HG03139 (cell line): ENCODE measurements around the gene KRT3.
"Not testable (repeated sequence)": the region's sequence is repeated elsewhere in the genome, so short reads cannot be mapped to it uniquely, and the experiment has no call there.

Source experiments
- ATAC-seq: cut with Tn5 transposase; IDR thresholded peaks from one replicate; pipeline ENCODE4 v1.9.1; 2021; ENCODE audit not compliant: unreplicated experiment

The KRT3 gene

DNA sequence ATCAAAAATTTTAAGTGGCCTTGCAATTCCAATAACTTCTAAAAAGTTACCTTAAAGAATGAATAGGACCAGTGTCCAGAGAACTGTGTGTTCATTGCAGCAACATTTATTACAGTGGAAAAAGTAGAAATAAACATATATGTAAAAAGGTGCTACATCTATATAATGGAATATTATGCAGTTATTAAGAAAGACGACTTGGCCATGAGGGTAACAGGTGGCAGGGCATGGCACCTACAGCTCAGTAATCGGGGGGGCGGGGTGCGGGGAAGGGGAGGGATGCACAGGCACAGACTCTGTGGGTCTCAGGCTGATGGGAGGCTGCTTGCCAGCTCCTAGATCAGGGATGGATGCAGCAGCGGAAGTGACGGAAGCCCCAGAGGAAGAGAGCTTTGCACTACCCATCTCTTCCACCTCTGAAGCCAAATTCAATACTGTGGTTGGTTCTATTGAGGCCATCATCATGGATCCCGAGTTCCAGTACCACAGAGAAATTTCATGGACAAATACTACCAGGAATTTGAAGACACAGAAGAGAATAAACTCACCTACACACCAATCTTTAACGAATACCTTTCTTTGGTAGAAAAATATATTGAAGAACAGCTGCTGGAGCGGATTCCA, 32.8 kb downstream of the KRT3 start:
- ATAC-seq: no peak

DNA sequence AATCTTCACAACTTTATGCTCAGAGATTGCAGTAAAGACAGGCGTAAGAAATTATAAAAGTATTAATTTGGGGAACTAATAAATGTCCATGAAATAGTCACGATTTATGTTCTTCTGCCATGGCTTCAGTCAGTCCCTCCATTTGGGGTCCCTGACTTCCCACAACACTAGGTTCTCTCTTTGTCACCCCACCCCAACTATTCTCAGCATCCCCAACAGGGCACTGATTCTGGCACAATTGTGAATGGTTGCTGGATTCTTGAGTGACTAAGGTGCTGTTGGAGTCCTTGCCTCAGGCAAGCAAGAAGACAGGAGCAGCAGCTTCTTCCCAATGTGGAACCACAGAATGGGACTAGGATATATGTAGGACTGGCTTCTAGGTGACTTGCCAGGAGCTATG, 34.1 kb downstream of the KRT3 start:
- no peak for ATAC-seq

DNA sequence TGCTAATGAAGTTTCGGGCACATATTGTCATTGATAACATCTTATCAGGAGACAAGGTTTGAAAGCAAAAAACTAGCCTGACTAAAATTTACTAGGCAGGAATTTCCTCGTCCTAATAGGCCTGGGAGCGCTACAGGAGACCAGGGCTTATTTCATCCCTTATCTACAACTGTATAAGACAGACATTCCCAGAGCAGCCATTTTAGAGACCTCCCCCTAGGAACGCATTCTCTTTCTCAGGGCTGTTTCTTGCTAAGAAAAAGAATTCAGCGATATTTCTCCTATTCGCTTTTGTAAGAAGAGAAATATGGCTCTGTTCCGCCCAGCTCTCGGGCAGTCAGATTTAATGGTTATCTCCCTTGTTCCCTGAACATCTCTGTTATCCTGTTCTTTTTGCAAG, 34.7 kb downstream of the KRT3 start:
- ATAC-seq: not testable (repeated sequence)

DNA sequence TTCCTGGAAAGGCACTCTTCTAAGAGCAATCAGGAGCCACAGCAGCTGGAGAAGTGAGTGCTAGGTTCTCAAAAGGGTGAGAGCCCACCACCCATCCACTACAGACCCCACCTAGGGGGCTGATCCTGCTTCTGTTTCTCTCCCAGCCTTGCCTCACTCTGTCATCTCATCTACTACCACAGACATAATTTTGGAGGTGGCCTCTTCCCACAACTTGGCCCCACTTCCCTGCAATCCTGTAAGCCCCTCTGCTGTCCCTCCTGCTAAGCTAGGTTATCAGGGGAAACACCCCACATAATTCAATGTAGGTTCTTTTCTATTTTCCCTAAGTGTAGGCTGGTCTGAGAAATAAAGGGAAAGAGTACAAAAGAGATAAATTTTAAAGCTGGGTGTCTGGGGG, 35.3 kb downstream of the KRT3 start:
- no peak for ATAC-seq

DNA sequence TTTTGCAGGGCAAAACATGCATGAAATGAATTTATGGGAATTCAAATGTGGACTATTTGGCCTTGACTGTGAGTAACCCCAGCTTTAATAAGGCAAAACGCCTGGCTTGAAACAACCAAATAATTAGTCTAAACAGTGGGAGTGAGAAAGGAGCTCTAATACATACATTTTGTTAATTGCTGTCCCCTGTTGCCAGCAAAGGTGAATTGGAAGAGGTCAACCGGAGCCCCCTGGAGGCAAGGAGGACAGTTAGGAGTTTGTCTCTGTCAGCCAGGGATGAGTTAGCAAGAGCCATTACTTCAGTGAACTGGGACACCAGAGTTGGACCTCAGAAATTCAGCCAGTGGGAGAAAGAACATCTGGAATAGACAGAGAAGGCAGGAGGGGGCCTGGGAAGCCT, 36.2 kb downstream of the KRT3 start:
- no peak for ATAC-seq

DNA sequence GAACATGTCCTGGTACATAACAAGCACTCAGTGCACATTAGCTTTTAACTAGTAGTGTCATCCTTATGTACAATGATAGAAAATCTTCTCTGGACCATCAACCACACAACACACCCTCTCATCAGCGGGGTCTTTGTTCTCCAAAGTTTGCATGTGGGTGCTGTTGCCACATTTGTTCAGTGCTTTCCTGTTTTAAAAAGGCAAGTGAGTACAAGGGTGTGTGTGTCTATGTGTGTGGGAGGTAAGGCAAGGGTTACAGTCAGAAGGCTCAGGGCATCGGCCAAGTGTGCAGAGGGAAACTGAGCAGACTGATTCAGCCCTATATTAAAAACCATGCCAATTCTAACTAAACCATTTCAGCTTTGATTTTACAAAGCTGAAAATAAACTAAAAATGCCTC, 36.7 kb downstream of the KRT3 start:
- no peak for ATAC-seq

DNA sequence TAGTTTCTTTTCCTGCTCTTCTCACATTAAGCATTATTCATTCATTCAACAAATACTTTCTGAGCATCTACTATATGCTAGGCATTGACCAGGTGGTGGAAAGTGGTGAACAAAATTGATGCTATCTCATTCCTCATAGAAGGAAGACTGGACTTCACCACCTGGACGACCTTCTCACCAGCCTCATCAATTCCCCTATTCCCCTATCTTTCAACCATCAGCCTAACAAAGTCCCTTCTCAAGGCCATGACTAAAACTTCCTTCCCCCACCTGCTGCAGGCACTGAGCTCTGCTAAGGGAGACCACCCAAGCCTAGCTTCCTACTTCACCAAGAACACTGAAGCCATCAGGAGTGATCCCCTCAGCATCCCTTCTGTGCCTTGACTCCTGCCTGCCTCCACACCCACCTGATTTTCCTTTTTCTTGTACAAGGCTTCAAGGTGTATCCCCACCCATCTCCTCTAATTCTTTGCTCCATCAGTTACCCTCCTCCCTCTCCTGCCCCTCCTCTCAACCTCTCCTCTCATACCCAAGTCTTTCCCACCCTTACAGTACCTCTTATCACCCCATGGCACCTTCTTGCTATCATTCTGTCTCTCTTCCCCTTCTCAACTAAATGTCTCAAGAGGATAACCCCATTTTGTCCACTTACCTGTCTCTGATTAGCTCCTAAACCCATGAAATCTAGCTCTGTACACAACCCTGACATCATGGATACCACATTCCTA, 38.3 kb downstream of the KRT3 start:
- ATAC-seq: no peak

DNA sequence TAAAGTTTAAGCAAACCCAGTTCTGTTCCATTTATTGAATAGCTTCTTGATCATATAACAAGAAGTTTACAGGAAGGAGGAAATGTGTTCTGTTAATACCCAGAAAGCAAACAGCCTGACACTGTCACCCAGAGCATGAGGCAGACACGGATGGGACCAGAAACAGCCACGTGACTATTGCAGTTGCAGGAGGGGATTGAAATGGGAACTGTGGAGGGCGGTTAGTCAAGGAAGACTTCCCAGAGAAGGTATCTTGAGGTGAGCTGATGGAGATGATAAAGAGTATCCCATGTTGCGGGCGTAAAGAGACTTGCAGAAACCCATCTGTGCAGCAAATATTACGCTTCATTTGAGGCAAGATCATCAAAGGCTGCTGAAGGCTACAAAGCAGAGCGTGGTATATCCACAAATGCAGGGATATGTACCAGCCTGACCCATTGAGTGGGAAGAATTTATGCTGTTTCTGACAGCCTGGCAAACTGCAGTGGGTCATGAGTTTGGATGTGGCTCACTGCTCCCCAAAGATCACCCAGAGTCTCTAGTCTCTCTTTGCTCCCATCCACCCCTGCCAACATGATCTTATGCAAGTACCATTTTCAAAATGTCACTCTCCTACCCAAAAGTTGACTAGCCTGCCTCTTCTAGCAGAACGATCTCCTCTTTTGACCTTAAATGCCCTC, 39.5 kb downstream of the KRT3 start:
- no peak for ATAC-seq

DNA sequence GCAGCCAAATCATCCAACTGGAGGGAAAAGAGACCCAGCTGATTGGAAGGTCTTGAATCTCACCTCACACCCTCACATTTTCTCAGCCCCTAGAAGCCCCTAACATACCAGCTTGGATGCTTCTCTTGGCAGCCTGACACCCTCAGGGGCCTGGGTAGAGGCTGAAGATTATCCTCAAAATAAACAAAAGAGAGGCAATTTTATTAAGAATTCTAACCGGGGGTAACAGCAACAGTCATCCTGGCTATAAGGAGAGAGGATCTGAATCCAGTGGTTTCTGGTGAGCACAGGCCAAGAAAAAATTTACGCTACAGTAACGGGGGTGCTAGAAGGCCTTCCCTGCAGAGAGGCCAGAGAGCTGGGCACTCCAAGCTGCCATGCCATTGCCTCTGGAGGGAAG, 40.4 kb downstream of the KRT3 start:
- no peak for ATAC-seq

DNA sequence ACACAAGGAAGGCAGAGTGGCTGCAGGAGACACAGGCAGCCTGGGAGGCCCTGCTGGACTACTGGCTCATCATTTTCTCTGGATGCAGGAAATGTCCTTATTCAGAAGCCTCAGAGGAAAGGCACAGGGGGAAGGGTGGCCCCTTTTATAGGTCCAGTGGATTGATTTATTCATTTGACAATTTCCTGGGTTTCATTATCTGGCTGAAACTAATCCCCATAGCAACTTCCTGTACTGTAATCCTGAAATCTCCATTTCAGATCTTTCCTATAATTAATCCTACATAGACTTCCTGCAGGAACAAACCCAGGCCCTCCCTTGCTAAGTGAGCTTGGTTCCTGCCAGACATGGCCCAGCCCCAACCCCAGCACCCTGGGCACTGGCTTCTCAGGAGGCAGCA, 41.8 kb downstream of the KRT3 start:
- ATAC-seq: no peak

DNA sequence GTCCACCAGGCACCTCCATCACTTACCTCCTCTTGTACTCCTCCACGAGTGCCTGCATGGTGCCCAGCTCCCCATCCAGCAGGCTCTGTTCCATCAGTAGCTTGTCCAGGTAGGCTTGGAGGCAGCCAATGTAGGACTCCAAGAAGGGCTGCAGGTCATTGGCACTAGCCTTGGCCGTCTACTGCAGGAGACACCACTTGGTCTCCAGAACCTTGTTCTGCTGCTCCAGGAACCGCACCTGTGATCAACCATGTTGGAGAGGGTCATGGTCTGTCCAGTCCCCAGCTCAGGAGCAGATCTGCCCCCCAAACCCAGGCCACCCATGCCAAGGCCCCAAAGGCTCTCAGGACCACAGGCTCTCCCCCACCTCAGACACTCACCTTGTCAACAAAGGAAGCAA, 42.6 kb downstream of the KRT3 start:
- ATAC-seq: no peak

DNA sequence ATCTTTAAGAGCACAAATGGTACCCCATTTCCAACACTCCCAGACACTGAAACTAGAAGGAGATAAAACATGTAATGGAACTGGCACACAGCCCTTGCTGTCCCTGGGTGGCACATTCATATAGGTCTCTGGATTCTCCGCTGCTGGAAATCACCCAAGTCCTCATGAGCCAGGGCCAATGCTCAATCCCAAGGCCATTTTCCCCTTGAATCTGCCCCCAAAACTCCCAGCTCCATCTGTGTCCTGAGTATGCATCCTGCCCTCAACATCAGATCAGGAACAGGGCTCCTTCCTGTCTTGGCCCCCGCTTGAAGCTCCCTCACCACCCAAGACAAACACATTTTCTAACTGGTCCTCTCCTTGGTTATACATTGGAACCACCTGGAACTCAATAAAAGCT, 43.4 kb downstream of the KRT3 start:
- no peak for ATAC-seq

DNA sequence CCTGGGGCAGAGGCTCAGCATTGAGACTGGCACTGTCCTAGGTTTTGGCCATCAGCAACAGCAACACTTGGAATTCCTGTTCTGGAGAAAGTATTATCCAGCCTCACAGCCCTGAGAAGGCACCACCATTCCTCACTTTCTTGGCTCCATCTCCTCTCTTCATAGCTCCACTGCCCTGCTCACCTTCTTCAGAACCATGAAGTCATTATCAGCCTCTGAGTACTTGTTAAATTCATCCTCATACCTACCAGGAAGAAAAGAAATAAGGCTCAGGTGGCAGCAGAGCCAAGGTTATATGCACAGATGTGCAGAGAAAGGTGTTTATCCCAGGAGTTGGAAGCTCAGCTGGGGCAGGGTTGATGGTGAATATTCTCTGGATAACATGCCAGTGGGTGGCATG, 44.1 kb downstream of the KRT3 start:
- no peak for ATAC-seq

DNA sequence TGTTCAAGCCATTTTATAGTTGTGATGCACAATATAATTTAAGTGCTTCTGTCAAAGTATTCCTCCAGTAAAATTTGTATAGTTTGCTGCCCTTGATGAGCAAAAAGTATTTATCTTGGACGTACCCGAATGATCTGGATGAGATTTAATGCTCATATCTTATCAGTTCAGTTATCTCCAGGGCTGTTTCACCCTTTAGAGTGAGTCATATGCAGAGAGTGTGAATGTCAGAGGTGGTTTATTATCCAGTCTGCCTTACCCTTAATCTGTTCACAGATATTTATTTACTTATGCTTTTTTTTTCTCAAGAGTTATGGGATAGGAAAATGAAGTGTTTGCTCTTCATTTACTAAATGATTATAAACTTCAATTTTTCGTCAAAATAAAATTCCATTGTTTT, 45.4 kb downstream of the KRT3 start:
- not testable (repeated sequence) for ATAC-seq

DNA sequence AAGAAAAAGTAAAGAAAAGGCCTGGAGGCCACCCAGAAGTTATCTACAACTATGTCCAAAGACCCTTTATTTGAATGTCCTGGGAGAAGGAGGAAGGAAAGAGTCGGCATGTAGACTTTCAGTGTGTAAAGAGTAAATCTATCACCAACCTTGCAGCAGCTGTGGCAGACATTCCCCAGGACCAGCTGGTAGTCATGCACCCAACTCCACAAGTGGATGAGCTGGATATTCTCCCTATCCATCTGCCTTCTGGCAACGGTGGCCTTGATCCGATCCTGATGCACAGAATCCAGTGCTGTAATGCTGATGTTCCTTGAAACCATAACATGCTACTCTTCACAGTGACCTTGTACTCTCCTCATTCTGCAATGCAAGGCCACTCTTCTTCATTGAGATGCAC, 46.1 kb downstream of the KRT3 start:
- ATAC-seq: no peak

DNA sequence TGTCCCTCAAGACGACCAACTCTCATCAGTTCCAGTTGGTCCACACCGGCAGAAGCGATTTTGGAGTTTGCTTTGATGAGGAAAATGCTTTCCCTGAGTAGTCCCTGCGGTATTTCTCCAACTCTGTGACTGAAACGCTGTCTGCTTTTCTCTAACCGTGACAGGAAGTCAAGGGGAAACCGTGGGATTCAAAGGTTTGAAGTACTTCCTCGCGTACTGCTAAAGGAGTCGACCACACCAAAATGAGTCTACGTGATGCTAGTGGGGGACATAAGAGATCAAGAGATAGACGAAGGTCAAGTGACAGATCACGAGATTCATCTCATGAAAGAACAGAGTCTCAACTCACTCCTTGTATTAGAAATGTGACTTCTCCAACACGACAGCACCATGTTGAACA, 47.3 kb downstream of the KRT3 start:
- ATAC-seq: no peak

DNA sequence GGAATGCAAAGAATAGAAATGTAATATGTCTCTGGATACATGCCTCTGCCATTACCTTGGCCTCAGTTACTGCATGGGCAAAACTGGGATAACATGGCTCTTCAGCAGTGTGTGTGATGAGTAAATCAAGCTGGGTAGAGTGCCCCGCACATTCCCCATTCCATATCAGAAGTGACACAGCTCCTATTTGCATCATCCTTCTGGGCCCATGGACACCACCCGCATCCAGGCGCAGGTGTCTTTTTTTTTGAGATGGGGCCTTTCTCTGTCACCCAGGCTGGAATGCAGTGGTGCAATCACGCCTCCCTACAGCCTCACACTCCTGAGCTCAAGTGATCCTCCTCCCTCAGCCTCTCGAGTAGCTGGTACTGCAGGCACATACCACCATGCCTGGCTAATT, 50.4 kb downstream of the KRT3 start:
- ATAC-seq: no peak

DNA sequence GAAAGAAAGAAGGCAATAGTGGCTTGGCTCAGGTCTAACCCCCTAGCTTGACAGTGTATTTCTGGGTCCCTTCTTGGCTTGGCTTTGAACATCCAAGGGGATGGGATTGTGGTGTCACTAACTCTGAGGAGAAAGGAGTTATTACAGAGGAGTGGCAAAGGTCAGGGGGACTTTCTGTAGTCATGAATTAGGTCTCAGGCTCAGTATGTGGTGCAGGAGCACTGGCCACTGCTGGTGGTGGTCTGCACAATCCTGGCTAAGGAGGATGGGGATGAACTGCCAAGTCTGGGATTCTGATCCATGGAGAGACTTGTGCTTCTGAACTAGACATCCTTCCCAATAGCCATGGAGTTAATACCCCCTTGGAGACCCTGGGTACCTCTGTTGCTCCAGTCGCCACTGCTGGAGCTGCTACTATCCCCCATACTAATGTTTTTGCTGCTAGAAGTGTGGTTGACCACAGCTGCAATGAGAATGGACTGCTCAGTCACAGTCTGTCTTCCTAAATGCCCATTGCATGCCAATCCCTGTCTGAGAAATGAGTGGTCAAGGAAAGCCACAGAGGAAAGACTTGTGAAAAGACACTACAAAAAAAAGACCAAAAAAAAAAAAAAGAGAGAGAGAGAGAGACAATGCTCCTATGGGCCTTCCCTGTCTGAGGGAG, 51.3 kb downstream of the KRT3 start:
- no peak for ATAC-seq

DNA sequence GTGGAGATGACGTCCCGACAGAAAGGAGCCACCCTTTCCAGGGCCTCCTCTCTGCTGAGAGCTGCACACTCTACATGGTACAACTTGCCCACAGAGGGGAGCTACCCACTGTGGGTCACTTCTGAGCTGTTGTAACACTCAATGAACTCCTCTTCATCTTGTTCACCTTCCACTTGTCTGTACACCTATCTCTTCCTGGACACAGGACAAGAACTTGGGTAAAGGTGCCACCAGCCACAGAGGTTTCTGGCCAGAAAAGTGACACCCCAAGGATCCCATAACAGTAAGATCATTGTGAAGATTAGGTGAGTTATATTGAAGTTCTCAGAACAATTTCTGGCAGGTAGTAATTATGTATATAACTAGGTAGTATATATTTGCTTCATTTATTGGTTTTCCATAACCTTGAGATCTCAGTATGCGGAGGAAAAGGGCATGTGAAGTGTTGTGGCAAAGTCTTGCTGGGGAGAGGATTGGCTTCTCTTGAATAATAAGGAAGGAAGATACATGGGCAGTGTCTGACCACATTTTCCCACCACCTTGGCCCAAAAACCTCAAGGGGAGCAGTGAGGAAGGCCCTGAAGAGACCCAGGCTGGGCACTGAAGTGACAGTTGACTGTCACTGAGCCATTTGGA, 53.0 kb downstream of the KRT3 start:
- no peak for ATAC-seq

DNA sequence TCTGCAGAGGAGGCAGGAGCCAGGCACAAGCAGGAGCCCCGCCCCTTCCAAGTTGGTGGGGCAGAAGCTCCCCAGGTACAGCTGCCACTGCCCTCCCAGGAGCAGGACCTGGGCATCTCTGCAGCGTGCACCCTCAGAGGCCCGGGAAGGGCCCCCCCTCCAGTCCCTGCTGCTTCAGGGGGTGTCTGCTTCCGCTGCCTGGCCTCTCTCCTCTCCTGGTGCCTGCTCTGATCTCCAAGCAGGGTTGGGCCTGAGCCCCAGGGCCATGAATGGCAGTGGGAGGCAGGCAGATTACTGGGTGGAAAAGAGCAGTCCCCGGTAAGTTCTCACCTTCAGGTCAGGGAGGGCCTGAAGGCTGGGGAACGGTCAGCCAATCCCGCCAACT, 53.7 kb downstream of the KRT3 start:
- ATAC-seq: no peak

DNA sequence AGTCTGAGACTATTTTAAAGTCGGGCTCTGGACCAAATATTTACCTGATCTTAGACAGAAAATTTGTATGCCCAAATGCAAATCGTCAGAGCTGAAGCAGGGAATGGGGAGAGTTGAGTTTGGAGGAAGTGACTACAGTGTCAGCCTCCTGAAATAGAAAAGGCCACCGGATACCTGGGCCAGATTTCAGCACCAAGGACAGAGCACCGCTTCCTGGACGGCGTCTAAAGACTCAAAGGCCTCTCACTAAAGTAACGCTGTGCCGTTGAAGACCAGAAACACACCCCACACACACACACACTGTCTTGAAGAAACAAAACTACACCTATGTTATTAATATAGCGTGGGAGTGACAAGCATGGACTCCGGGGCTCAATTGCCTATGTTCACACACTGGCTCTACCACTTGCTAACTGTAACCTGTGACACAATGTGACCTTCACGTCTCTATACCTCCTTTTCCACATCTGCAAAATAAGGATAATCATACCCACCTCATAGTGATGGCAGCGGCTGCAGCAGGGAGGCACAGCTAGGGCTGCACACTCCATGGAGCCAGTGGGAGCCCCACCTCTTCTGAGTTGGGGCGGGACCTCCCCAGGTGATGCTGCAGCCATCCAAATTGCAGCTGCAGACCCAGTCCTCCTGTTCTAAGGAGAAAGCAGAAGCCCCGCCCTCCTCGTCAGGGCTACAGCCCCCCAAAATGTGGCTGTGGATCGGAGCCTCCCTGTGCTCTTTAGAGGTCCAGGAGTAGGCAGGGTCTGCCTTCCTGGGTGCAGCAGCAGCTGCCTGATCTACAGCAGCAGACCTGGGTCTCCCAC, 54.3 kb downstream of the KRT3 start:
- ATAC-seq: no peak
